OCI-LY1 (cell line): ENCODE results near the gene CHMP4B.

ENCODE experiments used
- EZH2 ChIP-seq: fragments of 200-600 bp; sonication (generic), shearing (Covaris generic); IDR thresholded peaks from 2 replicates; pipeline ENCODE4 v1.8.0; 2017; ENCODE audit warnings: borderline replicate concordance, mixed run types, mild to moderate bottlenecking, antibody characterized with exemption, low read length, moderate library complexity, mixed read lengths
- TF ChIP-seq, protein P1 (sequence below): fragments of 200-600 bp; sonication (generic), shearing (Covaris generic); IDR thresholded peaks from 2 replicates; pipeline ENCODE4 v1.5.1; 2017; ENCODE audit warnings: mild to moderate bottlenecking, antibody characterized with exemption, low read length, moderate library complexity, mixed read lengths

DNA sequence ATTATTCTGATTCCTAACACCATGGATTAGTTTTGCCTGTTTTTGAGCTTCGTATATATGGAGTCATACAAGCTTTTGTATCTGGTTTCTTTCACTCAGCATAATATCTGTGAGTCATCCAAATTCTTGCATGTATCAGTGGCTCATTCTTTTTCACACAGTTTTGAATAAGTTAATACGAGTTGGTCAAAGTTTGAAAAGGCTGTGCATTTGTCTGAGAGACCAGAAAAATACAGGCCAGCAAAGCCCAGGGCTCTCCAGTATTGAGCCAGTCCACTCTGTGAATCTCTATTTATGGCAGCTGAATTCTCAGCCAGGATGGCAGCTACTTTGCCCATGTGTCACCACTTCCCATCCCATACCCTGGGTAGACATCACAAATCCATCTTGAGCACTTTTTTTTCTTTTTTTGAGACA lies 7.2 kb upstream of the CHMP4B start:
- TF ChIP-seq, protein P1, sequence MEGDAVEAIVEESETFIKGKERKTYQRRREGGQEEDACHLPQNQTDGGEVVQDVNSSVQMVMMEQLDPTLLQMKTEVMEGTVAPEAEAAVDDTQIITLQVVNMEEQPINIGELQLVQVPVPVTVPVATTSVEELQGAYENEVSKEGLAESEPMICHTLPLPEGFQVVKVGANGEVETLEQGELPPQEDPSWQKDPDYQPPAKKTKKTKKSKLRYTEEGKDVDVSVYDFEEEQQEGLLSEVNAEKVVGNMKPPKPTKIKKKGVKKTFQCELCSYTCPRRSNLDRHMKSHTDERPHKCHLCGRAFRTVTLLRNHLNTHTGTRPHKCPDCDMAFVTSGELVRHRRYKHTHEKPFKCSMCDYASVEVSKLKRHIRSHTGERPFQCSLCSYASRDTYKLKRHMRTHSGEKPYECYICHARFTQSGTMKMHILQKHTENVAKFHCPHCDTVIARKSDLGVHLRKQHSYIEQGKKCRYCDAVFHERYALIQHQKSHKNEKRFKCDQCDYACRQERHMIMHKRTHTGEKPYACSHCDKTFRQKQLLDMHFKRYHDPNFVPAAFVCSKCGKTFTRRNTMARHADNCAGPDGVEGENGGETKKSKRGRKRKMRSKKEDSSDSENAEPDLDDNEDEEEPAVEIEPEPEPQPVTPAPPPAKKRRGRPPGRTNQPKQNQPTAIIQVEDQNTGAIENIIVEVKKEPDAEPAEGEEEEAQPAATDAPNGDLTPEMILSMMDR: no peak
- no peak for TF ChIP-seq EZH2
